ENCODE measurements around the gene MAX. TPM values are rescaled to one million over a fixed set of nuclear protein-coding genes. Genes with fewer than 3 reads are reported as not detected.

The MAX gene
- total RNA-seq, 1 donor from 2014 or later, result 69.3 TPM

DNA sequence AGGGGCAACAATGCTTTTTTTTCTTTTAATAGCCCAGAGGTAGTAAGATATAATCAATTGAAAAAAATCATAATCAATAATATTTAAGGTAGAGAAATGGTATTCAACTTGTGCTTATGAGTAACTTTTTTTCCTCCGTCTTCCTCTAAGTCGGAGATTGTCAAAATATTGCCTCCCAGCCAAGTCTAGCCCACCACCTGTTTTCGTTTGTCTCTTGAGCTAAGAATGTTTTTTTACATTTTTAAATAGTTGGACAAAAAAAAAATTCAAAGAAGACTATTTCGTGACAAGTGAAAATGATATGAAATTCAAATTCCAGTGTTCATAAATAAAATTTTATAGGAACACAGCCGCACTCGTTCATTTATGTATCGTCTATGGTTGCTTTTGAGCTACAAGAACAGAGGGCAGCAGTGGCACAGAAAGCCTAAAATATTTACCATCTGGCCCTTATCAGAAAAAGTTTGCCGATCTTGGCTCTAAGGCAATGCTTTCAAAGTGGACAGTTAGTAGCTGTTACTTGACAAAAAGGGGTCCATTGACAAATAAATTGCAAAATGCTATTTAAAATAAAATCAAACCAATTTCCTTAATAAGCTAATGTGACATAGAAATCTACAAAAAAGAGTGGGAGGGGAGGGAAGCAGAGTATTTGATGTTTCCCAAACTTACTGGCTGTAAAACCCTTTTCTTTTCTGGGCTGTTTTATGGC lies 40.8 kb upstream of the MAX start:
- H3K36me3 Mint-ChIP-seq (ENCODE audit: low read depth), result no peaks in the 10 kb centered on the region
- no peaks in the 10 kb centered on the region for H3K9me3 Mint-ChIP-seq
- peaks cover 4% of the 10 kb centered on the region for H3K27me3 Mint-ChIP-seq (ENCODE audit: low read depth)
- TF ChIP-seq, protein P1, sequence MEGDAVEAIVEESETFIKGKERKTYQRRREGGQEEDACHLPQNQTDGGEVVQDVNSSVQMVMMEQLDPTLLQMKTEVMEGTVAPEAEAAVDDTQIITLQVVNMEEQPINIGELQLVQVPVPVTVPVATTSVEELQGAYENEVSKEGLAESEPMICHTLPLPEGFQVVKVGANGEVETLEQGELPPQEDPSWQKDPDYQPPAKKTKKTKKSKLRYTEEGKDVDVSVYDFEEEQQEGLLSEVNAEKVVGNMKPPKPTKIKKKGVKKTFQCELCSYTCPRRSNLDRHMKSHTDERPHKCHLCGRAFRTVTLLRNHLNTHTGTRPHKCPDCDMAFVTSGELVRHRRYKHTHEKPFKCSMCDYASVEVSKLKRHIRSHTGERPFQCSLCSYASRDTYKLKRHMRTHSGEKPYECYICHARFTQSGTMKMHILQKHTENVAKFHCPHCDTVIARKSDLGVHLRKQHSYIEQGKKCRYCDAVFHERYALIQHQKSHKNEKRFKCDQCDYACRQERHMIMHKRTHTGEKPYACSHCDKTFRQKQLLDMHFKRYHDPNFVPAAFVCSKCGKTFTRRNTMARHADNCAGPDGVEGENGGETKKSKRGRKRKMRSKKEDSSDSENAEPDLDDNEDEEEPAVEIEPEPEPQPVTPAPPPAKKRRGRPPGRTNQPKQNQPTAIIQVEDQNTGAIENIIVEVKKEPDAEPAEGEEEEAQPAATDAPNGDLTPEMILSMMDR (conservative IDR thresholded peaks at IDR 0.05), result no peak
- DNase-seq (ENCODE audit: low read depth, low spot score), result no peak
- no peak overlapping the region for H3K4me3 Mint-ChIP-seq
- H3K27ac Mint-ChIP-seq (ENCODE audit: unreplicated experiment), result no peak overlapping the region
- peaks cover 7% of the 10 kb centered on the region for H3K4me1 Mint-ChIP-seq

DNA sequence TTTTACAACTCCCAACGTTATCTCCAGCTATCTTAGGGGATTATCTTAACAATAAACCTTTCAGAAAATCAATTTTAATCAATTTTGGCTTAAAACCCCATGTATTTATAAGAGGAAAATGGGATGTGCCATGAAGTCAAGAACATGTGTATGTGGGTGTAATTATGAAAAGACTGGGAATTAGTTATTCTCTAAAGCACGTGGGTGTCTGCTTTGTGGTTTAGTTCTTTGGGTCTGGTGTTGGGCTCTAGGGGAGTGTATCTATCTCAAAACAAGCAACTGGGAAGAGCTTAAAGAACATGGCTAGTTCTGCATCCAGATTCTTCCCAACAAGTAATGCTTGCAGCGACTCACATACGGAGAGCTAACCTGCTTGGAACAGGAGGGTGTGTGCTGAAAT lies 40.1 kb upstream of the MAX start:
- Mint-ChIP-seq H3K4me3 (no peak overlapping the region), H3K36me3 (ENCODE audit: low read depth) (no peaks in the 10 kb centered on the region), H3K9me3 (no peaks in the 10 kb centered on the region), H3K27ac (ENCODE audit: unreplicated experiment) (no peak overlapping the region), H3K4me1 (peaks cover 7% of the 10 kb centered on the region), H3K27me3 (ENCODE audit: low read depth) (peaks cover 4% of the 10 kb centered on the region)
- no peak for DNase-seq (ENCODE audit: low read depth, low spot score)
- TF ChIP-seq, protein P1 (conservative IDR thresholded peaks at IDR 0.05), result no peak

DNA sequence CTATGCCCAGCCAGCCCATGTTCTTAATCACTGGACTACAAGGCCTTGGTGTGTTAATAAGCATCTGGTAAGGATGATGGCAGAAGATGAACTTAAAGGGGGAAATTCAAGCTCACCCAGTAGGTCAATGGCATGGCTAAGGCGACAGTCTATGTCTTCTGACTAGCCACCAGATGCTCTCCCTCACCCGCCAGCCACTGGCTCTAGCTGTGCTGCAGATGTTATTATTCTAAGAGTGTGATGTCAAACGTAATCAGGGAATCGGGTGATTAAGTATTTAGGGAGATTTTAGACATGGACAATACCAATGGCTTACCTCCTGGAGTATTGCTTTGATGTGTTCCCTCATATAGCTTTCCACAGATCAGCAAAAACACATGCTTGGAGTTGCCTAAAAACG lies 39.2 kb upstream of the MAX start:
- TF ChIP-seq, protein P1 (conservative IDR thresholded peaks at IDR 0.05), result no peak
- H3K4me3 Mint-ChIP-seq, result no peak overlapping the region
- no peak overlapping the region for H3K27ac Mint-ChIP-seq (ENCODE audit: unreplicated experiment)
- no peaks in the 10 kb centered on the region for H3K36me3 Mint-ChIP-seq (ENCODE audit: low read depth)
- peaks cover 4% of the 10 kb centered on the region for H3K27me3 Mint-ChIP-seq (ENCODE audit: low read depth)
- H3K4me1 Mint-ChIP-seq, result peaks cover 7% of the 10 kb centered on the region
- no peaks in the 10 kb centered on the region for H3K9me3 Mint-ChIP-seq
- no peak for DNase-seq (ENCODE audit: low read depth, low spot score)

DNA sequence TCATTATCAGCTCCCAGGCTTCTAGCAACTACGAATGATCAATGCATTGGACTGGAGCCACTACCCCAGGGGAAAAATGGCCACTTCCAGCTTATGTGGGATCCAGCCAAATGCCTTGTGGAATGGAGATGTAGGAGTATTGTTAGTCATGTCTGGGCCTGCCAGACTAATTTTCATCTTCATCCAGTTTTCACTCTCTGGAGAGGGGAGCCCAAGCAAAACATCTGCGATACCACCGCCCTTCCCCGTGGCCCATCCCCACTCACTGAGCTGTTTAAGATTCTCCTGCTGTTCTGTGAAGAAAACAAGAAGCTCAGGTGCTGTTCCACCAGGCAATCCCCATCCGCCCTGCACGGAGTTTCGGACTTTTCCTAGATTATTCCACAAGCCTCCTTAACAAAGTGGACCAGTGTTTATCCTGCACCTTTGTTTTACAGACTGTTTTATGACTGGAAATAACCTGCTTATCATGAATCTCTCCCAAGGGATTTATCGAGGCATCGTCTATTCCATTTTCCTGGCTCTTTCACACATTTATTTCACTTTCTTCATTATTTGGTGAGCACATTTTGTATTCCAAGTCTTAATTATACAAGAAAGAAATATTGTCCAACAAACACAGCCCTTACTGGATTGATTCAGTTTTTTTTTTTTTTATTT lies 35.5 kb upstream of the MAX start:
- Mint-ChIP-seq H3K4me3 (no peak overlapping the region), H3K27me3 (ENCODE audit: low read depth) (no peaks in the 10 kb centered on the region), H3K9me3 (no peaks in the 10 kb centered on the region), H3K36me3 (ENCODE audit: low read depth) (no peaks in the 10 kb centered on the region), H3K4me1 (peaks cover 7% of the 10 kb centered on the region), H3K27ac (ENCODE audit: unreplicated experiment) (no peak overlapping the region)
- TF ChIP-seq, protein P1 (conservative IDR thresholded peaks at IDR 0.05), result no peak
- no peak for DNase-seq (ENCODE audit: low read depth, low spot score)

DNA sequence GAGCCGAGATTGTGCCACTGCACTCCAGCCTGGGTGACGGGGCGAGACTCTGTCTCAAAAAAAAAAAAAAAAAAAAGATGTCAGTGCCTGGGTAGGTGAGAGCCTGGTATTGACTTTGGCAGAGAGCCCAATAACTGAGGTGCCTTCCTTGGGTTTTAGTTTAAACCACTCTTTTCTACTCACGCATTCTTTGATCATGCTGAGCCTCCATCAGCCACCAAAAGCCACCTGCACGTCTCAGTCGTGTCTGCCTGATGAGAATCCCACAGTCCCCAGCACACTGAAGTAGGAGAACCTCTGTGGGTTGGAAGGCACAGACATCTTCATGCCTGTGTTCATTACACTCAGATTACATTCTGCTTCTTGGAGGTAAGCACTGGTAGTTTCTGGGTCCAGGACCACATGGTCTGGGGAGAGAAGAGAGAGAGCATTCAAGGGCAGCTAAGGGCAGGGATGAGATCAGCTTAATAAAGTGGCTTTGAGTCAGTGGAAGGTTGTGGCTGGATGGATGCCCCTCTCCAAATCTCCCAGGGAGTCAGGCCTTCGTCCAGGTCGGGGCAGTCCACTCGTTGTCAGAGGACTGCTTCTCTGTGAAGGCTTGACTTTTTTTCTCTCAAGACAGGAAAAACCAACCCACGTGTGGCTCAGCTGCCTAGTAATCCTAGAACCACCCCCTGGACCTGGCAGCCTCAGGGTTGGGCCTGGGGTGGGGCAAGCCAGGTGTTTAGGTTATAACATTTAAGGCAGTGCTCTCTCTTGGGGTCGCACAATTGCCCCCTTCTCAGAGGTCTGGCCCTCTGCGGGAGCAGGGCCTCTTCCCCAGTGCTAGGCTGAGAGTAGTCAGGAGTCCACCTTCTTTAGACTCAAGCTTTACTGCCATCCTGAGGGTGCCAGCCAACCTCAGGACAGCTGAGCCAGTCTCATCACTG lies 32.6 kb upstream of the MAX start:
- Mint-ChIP-seq H3K27ac (ENCODE audit: unreplicated experiment) (no peak overlapping the region), H3K4me1 (no peaks in the 10 kb centered on the region)

More for the DNA sequence above, 32.6 kb upstream of the MAX start:
- TF ChIP-seq, protein P1 (conservative IDR thresholded peaks at IDR 0.05), result no peak
- H3K27me3 Mint-ChIP-seq (ENCODE audit: low read depth), result no peaks in the 10 kb centered on the region
- H3K9me3 Mint-ChIP-seq, result no peaks in the 10 kb centered on the region
- no peaks in the 10 kb centered on the region for H3K36me3 Mint-ChIP-seq (ENCODE audit: low read depth)
- no peak overlapping the region for H3K4me3 Mint-ChIP-seq
- no peak for DNase-seq (ENCODE audit: low read depth, low spot score)

Data from neural crest cell (in vitro differentiated cells).